OCI-M2 (cell line): ENCODE measurements around the gene NUP37.
A peak's percentile ranks its signal among the peaks of the same experiment; 100 is the strongest.
"Not testable (repeated sequence)": the region's sequence is repeated elsewhere in the genome, so short reads cannot be mapped to it uniquely, and the experiment has no call there.

Source experiments
- DNase-seq: peaks from one replicate; lab custom pipeline; 2025; ENCODE audit not compliant: unreplicated experiment; lab: John Stamatoyannopoulos, UW

NUP37 gene

DNA sequence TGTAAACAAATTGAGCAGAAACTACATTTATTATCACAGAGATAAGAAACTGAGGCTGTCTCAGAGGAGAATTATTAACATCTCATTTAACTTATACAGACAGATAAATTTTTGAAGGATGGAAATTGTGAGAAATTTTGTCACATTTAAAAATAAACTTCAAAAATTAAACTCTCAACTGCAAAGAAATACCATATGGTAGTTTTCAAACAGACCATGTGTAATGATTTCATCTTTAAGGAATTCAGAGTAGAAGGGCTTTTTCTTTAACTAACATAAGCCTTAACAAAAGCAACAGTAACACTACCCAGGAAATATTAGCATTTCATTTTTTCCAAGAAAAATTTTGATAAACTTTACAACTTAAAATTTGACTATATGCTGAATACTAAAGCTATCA, 26.6 kb downstream of the NUP37 start:
- DNase-seq = no peak

DNA sequence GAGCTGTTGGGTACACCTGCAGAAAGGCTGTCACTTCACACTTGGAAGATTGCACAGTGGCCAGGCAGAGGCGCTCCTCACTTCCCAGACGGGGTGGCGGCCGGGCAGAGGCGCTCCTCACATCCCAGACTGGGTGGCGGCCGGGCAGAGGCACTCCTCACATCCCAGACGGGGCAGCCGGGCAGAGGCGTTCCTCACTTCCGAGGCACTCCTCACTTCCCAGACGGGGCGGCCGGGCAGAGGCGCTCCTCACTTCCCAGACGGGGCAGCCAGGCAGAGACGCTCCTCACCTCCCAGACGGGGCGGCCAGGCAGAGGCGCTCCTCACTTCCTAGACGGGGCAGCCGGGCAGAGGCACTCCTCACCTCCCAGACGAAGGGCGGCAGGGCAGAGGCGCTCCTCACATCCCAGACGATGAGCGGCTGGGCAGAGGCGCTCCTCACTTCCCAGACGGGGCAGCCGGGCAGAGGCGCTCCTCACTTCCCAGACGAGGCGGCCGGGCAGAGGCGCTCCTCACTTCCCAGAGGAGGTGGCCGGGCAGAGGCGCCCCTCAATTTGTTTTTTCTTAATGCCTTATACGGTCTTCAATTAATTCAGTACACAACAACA, 30.6 kb downstream of the NUP37 start:
- DNase-seq = not testable (repeated sequence)

DNA sequence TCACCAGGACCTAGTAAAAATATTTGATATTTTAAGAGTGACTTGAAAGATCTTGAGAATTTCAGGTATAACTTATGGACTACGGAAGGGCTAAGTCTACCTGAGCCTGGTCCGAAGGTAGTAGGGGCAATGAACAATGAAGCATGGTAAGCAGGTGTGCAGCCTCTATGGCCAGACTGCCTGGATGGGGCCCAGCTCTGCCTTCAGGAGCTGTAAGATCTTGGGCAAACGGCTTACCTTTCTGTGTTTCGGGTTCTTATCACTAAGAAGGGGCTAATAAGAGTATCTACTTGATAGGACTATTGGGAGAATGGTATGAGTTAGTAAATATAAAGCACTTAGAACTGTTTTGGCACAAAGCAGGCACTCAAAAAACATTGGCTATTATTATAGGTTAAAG, 39.1 kb downstream of the NUP37 start:
- DNase-seq = no peak

DNA sequence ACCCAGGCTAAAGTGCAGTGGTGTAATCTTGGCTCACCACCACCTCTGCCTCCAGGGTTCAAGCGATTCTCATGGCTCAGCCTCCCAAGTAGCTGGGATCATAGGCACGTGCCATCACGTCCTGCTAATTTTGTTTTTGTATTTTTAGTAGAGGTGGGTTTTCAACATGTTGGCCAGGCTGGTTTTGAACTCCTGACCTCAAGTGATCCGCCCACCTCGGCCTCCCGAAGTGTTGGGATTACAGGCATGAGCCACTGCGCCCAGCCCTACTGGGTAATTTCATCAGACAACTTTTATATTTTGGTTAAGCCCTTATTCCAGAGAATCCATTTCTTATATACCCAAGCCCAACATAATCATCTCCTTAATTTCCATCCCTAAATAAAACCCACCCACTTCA, 47.8 kb downstream of the NUP37 start:
- not testable (repeated sequence) for DNase-seq

DNA sequence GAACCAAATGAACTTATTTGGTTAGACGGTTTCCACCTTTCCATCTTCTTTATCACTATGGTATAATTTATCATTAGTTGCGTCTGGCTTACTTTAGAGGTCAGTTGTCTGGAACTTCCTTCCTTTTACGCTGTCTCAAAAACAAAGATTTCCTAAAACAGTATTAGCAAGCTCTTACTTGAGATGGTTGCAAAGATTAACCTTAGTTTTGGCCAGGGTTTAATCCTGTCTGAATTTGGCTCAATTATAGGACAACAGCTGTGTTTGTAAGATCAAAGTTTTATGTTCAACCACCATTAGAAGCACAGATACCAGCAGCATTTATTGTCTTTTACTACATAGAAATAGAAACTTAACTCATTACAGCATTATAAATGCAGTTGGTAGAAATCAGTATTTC, 50.2 kb downstream of the NUP37 start:
- no peak for DNase-seq

DNA sequence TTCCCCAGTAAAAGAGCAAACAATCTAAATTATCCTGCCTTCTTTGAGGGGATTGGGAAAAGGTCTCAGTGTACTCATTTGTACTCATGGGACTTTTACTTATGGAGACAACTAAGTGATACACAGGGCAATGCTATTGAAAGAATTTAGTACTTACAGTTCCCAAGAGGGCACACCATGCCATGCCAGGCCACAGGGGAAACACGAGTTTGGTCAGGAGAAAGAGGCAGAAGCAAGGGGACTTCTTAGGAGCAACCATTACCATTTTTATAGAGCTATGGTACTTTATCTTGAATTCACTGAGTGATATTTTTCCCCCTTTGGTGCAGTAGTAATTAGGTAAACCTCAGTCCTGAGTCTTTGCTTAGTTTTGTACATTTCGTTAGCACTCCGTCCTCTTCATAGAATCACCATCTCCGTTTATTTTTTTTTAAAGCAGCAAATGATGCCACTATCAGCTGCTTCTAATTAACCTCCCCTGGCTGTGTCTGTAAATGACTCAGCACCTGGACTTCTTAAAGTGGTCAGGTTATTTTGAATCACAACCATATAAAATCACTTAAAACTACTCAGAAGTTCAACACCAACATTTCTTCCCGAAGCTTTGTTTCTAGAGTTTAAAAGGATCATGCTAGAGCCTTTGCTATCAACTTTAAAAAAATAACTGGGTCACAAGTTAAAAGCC, 52.2 kb downstream of the NUP37 start:
- no peak for DNase-seq

DNA sequence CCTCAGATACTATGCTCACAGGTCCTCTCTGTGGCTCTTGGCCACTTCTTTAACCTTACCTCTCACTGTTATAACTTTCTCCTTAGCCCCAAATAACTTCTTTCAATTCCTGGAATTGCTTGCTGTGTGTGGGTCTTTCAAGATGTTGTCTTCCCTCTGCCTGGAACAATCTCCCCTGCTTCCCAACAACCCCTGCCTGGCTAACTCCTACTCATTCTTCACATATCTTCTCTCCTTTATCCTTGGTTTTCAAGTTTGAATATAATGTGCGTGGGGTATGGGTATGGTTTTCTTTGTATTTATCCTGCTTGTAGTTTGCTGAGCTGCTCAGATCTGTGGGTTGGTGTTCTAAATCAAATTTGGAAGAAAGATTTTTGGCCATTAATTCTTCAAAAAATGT, 55.4 kb downstream of the NUP37 start:
- no peak for DNase-seq

DNA sequence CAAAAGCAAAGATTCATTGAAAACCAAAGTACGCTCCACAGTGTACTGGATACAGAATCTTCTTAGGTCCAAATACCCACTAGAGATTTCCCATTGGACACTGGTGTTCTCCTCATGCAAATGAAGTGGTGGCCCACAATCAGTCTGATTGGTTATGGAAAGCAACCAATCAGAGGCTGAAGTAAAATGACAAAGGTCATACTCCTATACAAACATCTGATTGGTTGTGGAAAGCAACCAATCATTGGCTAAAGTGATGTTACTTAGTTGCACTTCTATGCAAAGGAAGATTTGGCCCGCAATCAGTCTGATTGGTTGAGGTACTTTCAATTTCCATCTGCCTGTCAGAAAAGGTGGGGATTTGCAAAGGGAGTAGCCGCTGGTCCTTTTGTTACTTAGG, 56.8 kb downstream of the NUP37 start:
- DNase-seq = no peak

DNA sequence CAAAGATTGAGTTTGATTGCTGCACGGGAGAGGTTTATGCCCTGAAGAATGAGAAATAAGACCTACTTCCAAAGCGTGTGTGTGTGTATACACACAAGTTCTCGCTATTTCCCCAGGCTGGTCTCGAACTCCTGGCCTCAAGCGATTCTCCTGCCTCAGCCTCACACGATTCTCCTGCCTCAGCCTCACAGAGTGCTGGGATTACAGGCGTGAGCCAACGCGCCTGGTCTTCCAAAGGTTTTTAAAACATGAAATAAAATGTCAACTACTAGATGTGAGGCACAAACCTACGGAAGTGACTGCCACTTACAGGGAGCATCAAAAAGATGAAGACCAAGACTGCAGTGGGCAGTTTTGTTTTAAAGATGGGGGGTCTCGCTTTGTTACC, 57.5 kb downstream of the NUP37 start:
- DNase-seq = no peak

DNA sequence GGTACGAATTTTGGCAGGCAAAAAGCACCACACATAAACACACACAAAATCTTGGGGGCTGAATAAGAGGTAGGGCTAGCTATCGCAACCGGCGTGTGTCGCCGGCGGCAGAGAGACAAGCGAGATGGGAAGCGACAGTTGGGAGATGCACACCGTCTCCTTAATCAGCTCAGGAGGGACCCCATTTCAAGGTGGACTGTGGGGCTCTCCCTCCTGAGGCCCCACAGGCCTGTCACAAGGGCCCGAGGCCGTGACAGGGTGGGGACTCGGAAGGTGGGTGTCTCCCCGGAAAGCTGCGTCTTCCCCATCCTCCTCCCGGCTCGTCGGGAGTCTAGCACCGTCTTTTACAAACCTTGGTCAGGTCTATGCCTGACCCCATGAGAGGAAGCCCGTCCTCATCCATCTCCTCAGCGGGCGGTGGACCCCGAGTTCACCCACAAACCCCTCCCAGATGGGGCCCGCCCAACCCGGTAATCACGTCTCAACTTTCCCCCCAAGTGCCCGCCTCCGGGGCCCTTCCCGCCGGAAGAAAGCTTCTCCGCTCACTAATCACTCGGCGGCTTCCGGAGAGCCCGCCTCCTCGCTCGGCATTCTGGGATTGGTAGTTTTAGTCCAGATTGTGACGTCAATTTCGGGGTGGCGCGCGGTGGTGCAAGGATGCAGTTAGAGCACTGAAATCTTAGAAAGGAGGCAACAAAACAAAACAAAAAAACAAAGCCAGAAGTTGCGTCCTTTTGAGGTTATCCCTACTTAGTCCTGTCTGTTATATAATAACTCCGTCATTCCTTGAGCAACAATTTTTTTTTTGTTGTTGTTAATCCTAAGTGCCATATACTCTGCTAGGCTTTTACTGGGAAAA, 58.1 kb downstream of the NUP37 start, which contains the start of gene WASHC3:
TSS of gene WASHC3 (minus strand) at position 432 of the 859 bp plus-strand sequence. CDS start at position 403, 29 bp downstream.
- DNase-seq = peak; percentile 23

DNA sequence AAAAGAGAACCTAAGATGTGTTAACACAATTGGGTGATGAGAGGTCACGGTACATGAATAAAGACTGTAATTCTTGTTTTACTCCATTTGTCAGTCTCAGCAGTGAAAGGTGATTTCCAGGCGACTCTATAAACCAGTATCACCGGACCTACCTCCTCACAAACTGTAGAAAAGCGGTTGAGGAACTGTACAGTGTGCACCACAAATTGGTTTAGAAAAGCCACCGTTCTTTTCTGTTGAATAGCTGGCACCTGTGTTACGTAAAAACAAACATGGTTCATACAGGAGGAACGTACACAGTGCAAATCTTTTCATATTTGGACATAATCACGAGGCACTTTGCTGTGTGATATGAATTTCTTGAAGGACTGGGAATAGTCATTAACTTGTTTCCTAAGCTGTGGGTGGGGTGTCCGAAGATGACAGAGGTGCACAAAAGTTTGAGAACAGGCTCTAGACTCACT, 58.8 kb downstream of the NUP37 start:
- DNase-seq = no peak

DNA sequence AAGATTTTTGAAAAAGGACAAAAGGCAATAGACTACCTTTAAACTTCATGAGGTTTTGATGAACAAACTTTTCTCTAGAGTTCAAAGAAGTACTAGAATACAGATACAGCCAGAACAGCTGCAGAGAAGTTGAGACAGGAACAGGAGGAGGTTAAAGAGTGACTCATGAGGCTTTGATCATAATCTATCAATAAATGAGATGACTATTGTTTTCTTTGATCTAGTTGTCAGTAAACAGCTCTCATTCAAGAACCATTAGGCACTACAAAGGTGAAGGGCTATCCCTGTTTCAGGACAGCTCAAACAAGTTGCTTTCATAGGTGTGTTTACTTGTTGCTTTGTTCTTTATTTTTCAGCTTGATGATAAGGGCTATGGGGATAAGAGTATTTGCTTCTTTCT, 60.6 kb downstream of the NUP37 start:
- no peak for DNase-seq

DNA sequence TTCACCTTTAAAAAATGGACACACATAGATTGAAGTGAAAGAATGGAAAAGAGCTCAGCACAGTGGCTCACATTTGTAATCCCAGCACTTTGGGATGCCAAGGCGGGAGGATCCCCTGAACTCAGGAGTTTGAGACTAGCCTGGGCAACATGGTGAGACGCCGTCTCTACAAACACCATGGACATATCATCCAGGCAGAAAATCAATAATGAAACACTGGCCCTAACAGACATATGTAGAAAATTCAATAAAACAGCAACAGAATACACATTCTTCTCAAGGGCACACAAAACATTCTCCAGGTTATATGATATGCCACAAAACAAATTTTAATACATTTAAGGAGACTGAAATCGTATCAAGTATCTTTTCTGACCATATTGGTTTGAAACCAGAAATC, 65.6 kb downstream of the NUP37 start:
- no peak for DNase-seq

DNA sequence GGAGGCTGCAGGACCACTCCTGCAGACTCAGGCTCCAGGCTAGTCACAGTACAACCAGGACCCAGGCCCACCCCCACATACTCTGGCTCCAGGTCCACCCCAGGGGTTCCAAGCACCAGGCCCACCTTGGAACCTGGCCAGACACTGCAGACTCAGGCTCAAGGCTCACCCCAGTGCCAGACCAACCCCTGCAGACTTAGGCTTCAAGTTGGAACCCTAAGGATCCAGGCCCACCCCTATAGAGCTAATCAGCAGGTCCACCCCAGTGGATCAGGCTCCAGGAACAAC, 66.9 kb downstream of the NUP37 start:
- DNase-seq = no peak

DNA sequence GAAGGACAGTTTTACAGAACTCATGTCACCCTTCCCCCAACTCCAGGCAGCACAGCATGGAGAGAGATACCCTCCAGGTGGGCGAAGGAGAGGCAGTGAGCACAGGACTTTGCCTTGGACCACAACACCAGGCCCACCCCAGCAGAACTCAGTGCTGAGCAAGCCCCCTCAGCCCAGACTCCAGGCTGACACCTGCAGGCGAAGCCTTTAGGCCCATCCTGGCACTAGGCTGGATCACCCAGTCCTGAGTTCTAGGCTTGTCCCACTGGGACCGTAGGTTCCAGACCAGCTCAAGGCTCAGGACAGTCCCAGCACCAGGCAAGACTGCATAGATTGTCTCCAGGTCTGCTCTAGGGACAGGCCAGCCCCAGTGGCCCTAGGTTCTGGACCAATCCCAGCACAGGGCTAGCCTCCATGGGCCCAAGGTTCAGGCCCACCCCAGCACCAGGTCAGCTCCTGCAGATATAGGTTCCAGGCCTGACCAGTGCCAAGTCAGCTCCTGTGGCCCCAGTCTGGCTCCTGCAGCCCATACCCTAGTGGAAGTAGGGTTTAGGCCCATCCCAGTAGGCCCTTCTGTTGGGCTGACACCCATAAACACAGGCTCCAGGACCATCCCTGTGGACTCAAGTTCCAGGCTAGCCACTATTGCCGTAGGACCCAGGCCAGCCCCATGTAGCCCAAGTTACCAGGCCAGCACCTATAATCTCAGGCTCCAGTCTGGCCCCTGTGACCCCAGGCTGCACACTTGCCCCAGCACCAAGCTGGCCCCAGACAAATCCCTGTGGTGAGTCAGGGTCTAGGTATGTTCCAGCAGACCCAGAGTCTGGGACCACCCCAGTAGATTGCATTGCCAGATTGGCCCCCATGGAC, 67.5 kb downstream of the NUP37 start:
- DNase-seq = no peak

DNA sequence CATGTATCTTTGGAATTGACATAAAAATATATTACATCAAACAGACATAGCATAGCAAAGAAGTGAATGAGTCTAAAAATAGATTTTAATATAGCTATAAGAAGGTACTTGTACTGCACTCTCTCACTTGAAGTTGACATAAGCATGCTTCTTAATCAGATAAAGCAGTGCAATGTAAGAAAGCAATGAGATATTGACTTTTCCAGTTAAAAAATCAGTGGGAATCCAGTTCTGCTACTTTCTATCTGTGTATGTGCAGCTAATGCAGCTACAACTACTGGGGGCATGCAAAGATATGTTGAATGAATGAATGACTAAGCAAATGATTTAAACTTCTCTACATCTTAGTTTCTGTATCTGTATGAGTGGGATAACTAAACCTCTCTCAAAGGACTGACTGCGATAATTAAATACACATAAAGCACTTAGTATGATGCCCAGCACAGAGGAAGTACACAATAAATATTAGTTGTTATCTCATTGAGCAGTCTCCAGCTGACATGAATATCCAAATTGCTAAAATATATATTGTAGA, 68.4 kb downstream of the NUP37 start:
- DNase-seq = no peak

DNA sequence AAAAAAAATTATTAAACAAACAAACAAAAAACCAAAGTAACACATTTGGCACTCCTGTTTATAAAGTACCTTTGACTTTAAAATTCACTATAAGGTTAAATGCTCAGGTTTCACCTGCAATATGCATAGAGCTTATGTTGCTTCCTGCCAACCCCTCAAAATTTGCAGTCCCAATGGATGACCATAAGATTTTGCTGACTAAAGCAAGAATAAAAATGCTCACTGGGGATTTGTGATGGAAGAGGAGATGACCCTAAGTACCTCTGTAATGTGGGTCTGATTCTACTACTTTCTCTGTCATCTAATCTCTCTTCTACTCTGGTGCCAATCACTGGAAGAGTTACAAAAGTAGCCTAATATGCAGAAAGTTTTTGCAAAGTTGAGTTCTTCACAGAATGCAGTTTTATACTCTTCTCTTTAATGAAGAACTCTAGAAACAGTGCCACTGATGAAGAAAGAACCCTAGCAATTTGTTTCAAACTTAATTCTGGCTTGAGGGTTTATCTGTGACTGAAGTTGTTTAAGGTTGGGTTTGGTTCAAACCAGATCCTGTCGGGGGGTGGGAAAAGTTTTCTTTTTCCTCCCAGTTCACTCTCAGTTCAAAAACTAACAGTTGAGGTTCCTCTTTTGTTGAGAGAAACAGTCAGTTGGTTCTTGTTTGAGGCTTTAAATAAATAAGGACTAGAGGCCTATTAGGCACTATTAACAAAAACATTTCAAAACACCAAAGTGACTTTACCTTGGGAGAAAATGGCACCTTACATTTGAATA, 69.1 kb downstream of the NUP37 start:
- no peak for DNase-seq

DNA sequence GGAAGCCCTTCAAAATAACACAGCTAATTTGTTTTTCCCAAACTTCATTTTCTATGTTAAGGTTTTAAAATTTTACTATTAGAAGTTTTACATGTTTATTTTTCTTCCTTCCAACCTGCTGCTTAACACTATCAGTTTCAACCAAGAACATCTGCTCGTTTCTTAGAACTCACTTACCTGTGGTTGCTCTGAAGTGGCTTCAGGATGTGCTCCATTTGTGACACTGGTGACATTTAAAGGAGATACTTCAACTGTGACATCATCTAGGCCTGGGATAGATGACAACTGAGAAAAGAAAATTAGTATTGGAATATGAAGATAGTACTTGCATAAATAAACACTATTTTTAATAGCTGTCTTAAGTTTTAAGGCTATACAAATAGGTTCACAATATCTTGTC, 76.0 kb downstream of the NUP37 start:
- no peak for DNase-seq

DNA sequence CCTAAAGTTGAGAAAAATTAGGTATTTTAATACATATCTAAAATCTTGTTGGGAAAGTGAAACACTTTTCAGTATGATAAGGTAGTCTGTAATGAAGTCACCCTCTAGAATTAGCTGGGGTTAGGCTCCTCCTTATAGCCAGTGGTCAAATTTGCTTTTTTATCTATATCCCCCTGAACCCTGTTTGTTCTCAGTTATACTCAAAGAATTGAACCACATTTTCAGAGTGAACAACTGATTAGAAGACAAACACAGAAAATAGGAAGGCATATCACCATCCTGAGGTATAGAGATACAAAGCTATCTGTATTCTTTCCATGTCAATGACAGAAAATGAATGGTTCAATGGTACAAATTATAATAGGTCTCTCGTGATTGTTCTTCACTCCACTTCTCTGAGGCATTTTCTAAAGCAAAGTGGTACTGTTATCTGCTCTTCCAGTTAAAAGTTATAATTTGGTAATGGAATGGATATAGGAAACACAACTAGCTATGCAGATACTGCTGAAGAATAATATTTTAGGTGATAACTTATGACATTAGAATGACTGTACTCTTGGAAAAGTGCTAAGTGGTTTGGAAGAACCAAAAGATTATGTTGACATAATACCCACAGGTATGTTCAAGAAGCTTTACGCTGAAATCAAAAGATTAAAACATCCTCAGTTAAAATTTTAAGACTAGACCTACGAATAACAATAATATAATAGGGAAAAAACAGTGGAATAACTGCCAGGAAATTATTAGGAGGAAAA, 85.7 kb downstream of the NUP37 start:
- peak; percentile 10 for DNase-seq
